Endothelial cell of umbilical vein (primary cell): ENCODE results near the gene RAB3GAP1. TPM values are rescaled to one million over a fixed set of nuclear protein-coding genes. Genes with fewer than 3 reads are reported as not detected.
A peak's percentile ranks its signal among the peaks of the same experiment; 100 is the strongest.

Source experiments
- BruUV-seq: library from RNA; stranded (reverse); fragments of 400-500 nt; replicated peaks from 2 replicates; lab custom pipeline; 2021; lab: Mats Ljungman, UMichigan
- CTCF ChIA-PET: fragments of 300-600, 350-600 bp; sonication (Branson Sonifier 250); formaldehyde crosslinking; loops from one replicate; lab custom pipeline; 2021; ENCODE audit warnings: antibody characterized with exemption, inconsistent platforms; lab: Charles Lee
- POLR2A ChIA-PET: fragments of 300-600, 350-600 bp; sonication (Branson Sonifier 250); formaldehyde crosslinking; loops from one replicate; lab custom pipeline; 2021; ENCODE audit warnings: antibody characterized with exemption, inconsistent platforms; lab: Charles Lee
- DNase-seq: peaks from one replicate; pipeline ENCODE4 v3.0.0-alpha.2; 2011; ENCODE audit warnings: low read depth, low spot score
- FAIRE-seq: peaks from 2 replicates; lab custom pipeline; 2011; peaks lifted over from hg19 to GRCh38; lab: Jason Lieb, UNC
- H2AFZ ChIP-seq: 2 replicates; pipeline ENCODE4 v1.6.0; 2012; ENCODE audit warnings: low read depth, low read length, control low read depth, inconsistent platforms
- H3K27ac ChIP-seq: 2 replicates; pipeline ENCODE4 v1.5.1; 2011; ENCODE audit warnings: low read depth, mild to moderate bottlenecking, control low read depth, low read length, moderate library complexity; ENCODE audit not compliant: insufficient read depth
- H3K27me3 ChIP-seq, 2 experiments: 2 replicates each; pipeline versions ENCODE4 v1.6.0 to v1.6.1; 2011; ENCODE audit warnings: low read length in 2 of 2, mixed read lengths in 1 of 2; ENCODE audit not compliant: control insufficient read depth in 2 of 2, insufficient read depth in 2 of 2
- H3K36me3 ChIP-seq, 2 experiments: 2 replicates in 1 of 2; 3 replicates in 1 of 2; pipeline ENCODE4 v1.5.1; 2011; ENCODE audit warnings: low read length in 2 of 2, mild to moderate bottlenecking in 1 of 2, moderate library complexity in 1 of 2; ENCODE audit not compliant: control insufficient read depth in 2 of 2, insufficient read depth in 2 of 2; ENCODE audit errors: extremely low read depth in 1 of 2
- H3K4me1 ChIP-seq: 3 replicates; pipeline ENCODE4 v1.5.1; 2011; ENCODE audit warnings: mild to moderate bottlenecking, low read length; ENCODE audit not compliant: control insufficient read depth, insufficient read depth; ENCODE audit errors: extremely low read depth
- H3K4me2 ChIP-seq: 2 replicates; pipeline ENCODE4 v1.6.1; 2011; ENCODE audit warnings: low read length, control low read depth, mixed read lengths; ENCODE audit not compliant: insufficient read depth
- H3K4me3 ChIP-seq, 3 experiments: fragments of 200-600 bp in 1 of 3; sonication (generic), shearing (Covaris generic) in 1 of 3; replicated peaks in 1 of 3; 2 replicates each; pipeline ENCODE4 v1.5.1; 2011 to 2016; ENCODE audit warnings: control low read depth in 3 of 3, low read length in 3 of 3, mild to moderate bottlenecking in 2 of 3, inconsistent platforms in 1 of 3, low read depth in 1 of 3, moderate library complexity in 1 of 3; ENCODE audit not compliant: insufficient read depth in 1 of 3
- H3K79me2 ChIP-seq: 2 replicates; pipeline ENCODE4 v1.6.0; 2012; ENCODE audit warnings: low read length, inconsistent platforms; ENCODE audit not compliant: control insufficient read depth, insufficient read depth
- H3K9ac ChIP-seq: replicated peaks from 2 replicates; pipeline ENCODE3; 2011; ENCODE audit warnings: low read length, control low read depth; ENCODE audit not compliant: insufficient read depth; ENCODE audit errors: extremely low read depth
- H3K9me1 ChIP-seq: replicated peaks from 3 replicates; pipeline ENCODE4 v1.6.0; 2011; ENCODE audit warnings: mild to moderate bottlenecking, low read length; ENCODE audit not compliant: control insufficient read depth, insufficient read depth; ENCODE audit errors: extremely low read depth
- H3K9me3 ChIP-seq: replicated peaks from 2 replicates; pipeline ENCODE4 v1.5.1; 2012; ENCODE audit warnings: low read length, inconsistent platforms; ENCODE audit not compliant: control insufficient read depth, insufficient read depth
- H4K20me1 ChIP-seq: replicated peaks from 2 replicates; pipeline ENCODE3; 2011; ENCODE audit warnings: mild to moderate bottlenecking, low read length; ENCODE audit not compliant: control insufficient read depth, insufficient read depth; ENCODE audit errors: extremely low read depth
- EZH2 ChIP-seq: IDR thresholded peaks from 2 replicates; pipeline ENCODE4 v1.6.1; 2012; ENCODE audit warnings: borderline replicate concordance, low read depth, mild to moderate bottlenecking, moderate library complexity, low read length, inconsistent platforms; ENCODE audit not compliant: severe bottlenecking
- FOS ChIP-seq: IDR thresholded peaks from 2 replicates; pipeline ENCODE4 v1.6.1; 2011; ENCODE audit warnings: mild to moderate bottlenecking, low read length, moderate library complexity, borderline replicate concordance; ENCODE audit not compliant: insufficient read depth
- GATA2 ChIP-seq: IDR thresholded peaks from 2 replicates; pipeline ENCODE4 v1.7.0; 2011; ENCODE audit warnings: low read depth, mild to moderate bottlenecking, moderate library complexity, mixed read lengths, low read length; ENCODE audit not compliant: insufficient read length, insufficient read depth
- JUN ChIP-seq: IDR thresholded peaks from 2 replicates; pipeline ENCODE4 v1.6.1; 2011; ENCODE audit warnings: borderline replicate concordance, low read depth; ENCODE audit not compliant: insufficient read length, insufficient read depth
- MAX ChIP-seq: IDR thresholded peaks from 2 replicates; pipeline ENCODE4 v1.6.1; 2011; ENCODE audit not compliant: insufficient read depth, insufficient read length
- MYC ChIP-seq: IDR thresholded peaks from one replicate; pipeline ENCODE4 v1.6.1; 2011; ENCODE audit warnings: mild to moderate bottlenecking, low read depth, low read length
- POLR2A ChIP-seq: IDR thresholded peaks from 2 replicates; pipeline ENCODE4 v1.6.1; 2012; ENCODE audit warnings: low read depth, mild to moderate bottlenecking, control low read depth, low read length
- POLR2AphosphoS5 ChIP-seq: IDR thresholded peaks from 2 replicates; pipeline ENCODE4 v1.6.1; 2012; ENCODE audit warnings: low read depth, mild to moderate bottlenecking, control low read depth, low read length, moderate library complexity; ENCODE audit not compliant: insufficient read depth
- dilution Hi-C: fragments of 300-500 bp; cut with MboI; formaldehyde crosslinking; loops from one replicate; pipeline ENCODE4 v1.15.0; 2019; ENCODE audit warnings: low sequenced_read_pairs; ENCODE audit not compliant: extremely low pct_ligation_motif_present
- intact Hi-C: fragments of 100-400 bp; cut with micrococcal nuclease; formaldehyde crosslinking; loops from one replicate; pipeline ENCODE4 v1.10.0; 2022
- polyA plus RNA-seq, 4 experiments: library from polyadenylated mRNA; depleted of rRNA in 3 of 4; stranded (reverse) in 3 of 4; unstranded in 1 of 4; fragments of >200 nt; gene quantifications; 2 replicates each; pipeline versions ENCODE4 v1.2.1 to v1.2.3, GENCODE V29; 2011 to 2012; ENCODE audit warnings: missing spikeins in 1 of 4
- total RNA-seq: library from RNA; stranded (reverse); gene quantifications from 2 replicates; pipeline ENCODE4 v1.2.3, GENCODE V29; 2021
- TF ChIP-seq, protein P1 (sequence below), 2 donors: IDR thresholded peaks; 1 replicate in 1 of 2; 2 replicates in 1 of 2; pipeline ENCODE4 v1.5.1; 2011; ENCODE audit warnings: low read length in 2 of 2, mild to moderate bottlenecking in 2 of 2, moderate library complexity in 2 of 2, control low read depth in 1 of 2, inconsistent platforms in 1 of 2, low read depth in 1 of 2; ENCODE audit not compliant: insufficient read depth in 1 of 2; ENCODE audit errors: extremely low read depth in 1 of 2

Gene RAB3GAP1
- total and polyA plus RNA-seq, 2 donors (not counting 3 experiments of a cell fraction or from before 2014, with no cell fraction given) = 14.9 to 39.5 TPM

DNA sequence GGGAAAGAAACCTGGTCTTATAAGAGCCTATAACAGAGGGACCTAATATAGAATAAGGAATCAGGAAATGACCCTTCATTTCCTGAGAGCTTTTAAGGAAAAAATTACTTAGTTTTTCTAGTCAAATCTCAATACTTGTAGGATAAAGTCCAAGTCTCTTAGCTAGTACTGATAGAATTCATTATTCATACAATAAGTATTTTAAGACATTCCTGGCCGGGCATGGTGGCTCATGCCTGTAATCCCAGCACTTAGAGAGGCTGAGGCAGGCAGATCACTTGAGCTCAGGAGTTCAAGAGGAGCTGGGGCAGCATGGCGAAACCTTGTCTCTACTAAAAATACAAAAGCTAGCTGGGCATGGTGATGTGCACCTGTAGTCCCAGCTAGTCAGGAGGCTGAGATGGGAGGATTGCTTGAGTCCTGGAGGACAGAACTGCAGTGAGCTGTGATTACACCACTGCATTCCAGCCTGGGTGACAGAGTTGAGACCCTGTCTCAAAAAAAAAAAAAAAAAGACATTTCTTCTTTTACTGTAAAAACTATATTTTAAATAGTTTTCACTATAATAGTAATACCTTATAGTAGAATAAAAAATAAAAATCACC, 3.2 kb downstream of the RAB3GAP1 start:
- Histone ChIP-seq H3K4me3 (no peak overlapping the region), H3K9me3 (no peaks in the 10 kb centered on the region), H3K27me3 (no peaks in the 10 kb centered on the region), H3K4me2 (peak overlapping the region; percentile 93), H3K36me3 (peaks cover 0 to 2% of the 10 kb centered on the region in 2 experiments), H3K4me1 (peaks cover 30% of the 10 kb centered on the region), H3K9ac (no peak overlapping the region), H3K27ac (peak overlapping the region; percentile 36), H4K20me1 (peaks cover 6% of the 10 kb centered on the region), H2AFZ (no peak overlapping the region), H3K9me1 (no peaks in the 10 kb centered on the region), H3K79me2 (peaks cover 69% of the 10 kb centered on the region)
- intact Hi-C loops (no loop called here), dilution Hi-C loops (no loop called here)
- BruUV-seq = no TSS peak
- CTCF ChIA-PET = interaction anchor here (0.7 to 1.4 kb wide), 2 partner anchors 50 to 51 kb away, joined by 3 to 5 read pairs; no protein-coding TSS in a partner anchor
- TF ChIP-seq GATA2 (no peak), MYC (no peak), FOS (no peak), EZH2 (no peak), MAX (no peak), JUN (no peak), POLR2A (no peak), POLR2AphosphoS5 (no peak)
- TF ChIP-seq, protein P1, sequence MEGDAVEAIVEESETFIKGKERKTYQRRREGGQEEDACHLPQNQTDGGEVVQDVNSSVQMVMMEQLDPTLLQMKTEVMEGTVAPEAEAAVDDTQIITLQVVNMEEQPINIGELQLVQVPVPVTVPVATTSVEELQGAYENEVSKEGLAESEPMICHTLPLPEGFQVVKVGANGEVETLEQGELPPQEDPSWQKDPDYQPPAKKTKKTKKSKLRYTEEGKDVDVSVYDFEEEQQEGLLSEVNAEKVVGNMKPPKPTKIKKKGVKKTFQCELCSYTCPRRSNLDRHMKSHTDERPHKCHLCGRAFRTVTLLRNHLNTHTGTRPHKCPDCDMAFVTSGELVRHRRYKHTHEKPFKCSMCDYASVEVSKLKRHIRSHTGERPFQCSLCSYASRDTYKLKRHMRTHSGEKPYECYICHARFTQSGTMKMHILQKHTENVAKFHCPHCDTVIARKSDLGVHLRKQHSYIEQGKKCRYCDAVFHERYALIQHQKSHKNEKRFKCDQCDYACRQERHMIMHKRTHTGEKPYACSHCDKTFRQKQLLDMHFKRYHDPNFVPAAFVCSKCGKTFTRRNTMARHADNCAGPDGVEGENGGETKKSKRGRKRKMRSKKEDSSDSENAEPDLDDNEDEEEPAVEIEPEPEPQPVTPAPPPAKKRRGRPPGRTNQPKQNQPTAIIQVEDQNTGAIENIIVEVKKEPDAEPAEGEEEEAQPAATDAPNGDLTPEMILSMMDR (IDR thresholded peaks at IDR 0.05; ENCODE audit: extremely low read depth in 1 of 2, insufficient read depth in 1 of 2, low read depth in 1 of 2, low read length in 2 of 2) = no peak
- peak; percentile 53 for DNase-seq
- FAIRE-seq = peak; percentile 15
- POLR2A ChIA-PET = interaction anchor here (0.7 kb wide), 1 partner anchor 666 kb away, joined by 6 read pairs; no protein-coding TSS in a partner anchor
